Measurements from ENCODE around the gene PREX1.

PREX1 gene

GRCh38 chr20:48596334-48596898 lies 231.4 kb downstream of the PREX1 start:
- DNase-seq: no peak

- DNase-seq: no peak
Observed at GRCh38 chr20:48595495-48596333, 232.1 kb downstream of the PREX1 start.

- no peak for DNase-seq
Observed at GRCh38 chr20:48594533-48594932, 233.3 kb downstream of the PREX1 start.

- no peak for DNase-seq
Observed at GRCh38 chr20:48592107-48592940, 235.5 kb downstream of the PREX1 start.

GRCh38 chr20:48586730-48587129 lies 241.1 kb downstream of the PREX1 start:
- DNase-seq: no peak

- no peak for DNase-seq
Observed at GRCh38 chr20:48585061-48585870, 242.5 kb downstream of the PREX1 start.

GRCh38 chr20:48584391-48585060 lies 243.3 kb downstream of the PREX1 start:
- no peak for DNase-seq

- DNase-seq: no peak
Observed at GRCh38 chr20:48583801-48584200, 244.0 kb downstream of the PREX1 start.

GRCh38 chr20:48583171-48583570 lies 244.6 kb downstream of the PREX1 start:
- no peak for DNase-seq

GRCh38 chr20:48582673-48582985 lies 245.2 kb downstream of the PREX1 start:
- no peak for DNase-seq

- DNase-seq: no peak
Observed at GRCh38 chr20:48581167-48581566, 246.6 kb downstream of the PREX1 start.

- no peak for DNase-seq
Observed at GRCh38 chr20:48578397-48579098, 249.3 kb downstream of the PREX1 start.

GRCh38 chr20:48577557-48577956 lies 250.2 kb downstream of the PREX1 start:
- DNase-seq: no peak

- no peak for DNase-seq
Observed at GRCh38 chr20:48574383-48574782, 253.4 kb downstream of the PREX1 start.
